Thoracic aorta (tissue), 2 donors: ENCODE data around the gene CNOT4. TPM values are rescaled to one million over a fixed set of nuclear protein-coding genes. Genes with fewer than 3 reads are reported as not detected.

Source experiments
- ATAC-seq: fragments of 150-250 bp; one replicate; pipeline ENCODE4 v1.8.0; 2017; ENCODE audit warnings: low read depth; ENCODE audit not compliant: insufficient number of reproducible peaks, low FRiP score
- DNase-seq: peaks from one replicate; pipeline ENCODE4 v3.0.0-alpha.2; 2020; ENCODE audit warnings: low spot score
- H3K27ac ChIP-seq, 2 donors: fragments of 200-600 bp; sonication (generic); 1 replicate in 1 of 2; 2 replicates in 1 of 2; pipeline ENCODE4 v1.5.1; 2016; ENCODE audit warnings: mild to moderate bottlenecking in 2 of 2, moderate library complexity in 2 of 2
- H3K27me3 ChIP-seq: fragments of 200-600 bp; sonication (generic); replicated peaks from 2 replicates; pipeline ENCODE4 v1.6.0; 2016; ENCODE audit warnings: mild to moderate bottlenecking; ENCODE audit not compliant: insufficient read depth
- H3K36me3 ChIP-seq: fragments of 200-600 bp; sonication (generic); one replicate; pipeline ENCODE4 v1.5.1; 2016
- H3K4me1 ChIP-seq, 2 donors: fragments of 200-600 bp; sonication (generic); 1 replicate in 1 of 2; 2 replicates in 1 of 2; pipeline versions ENCODE4 v1.5.1 to v1.6.0; 2016; ENCODE audit warnings: low read depth in 2 of 2, mild to moderate bottlenecking in 1 of 2; ENCODE audit not compliant: control insufficient read depth in 1 of 2
- H3K4me3 ChIP-seq: fragments of 200-600 bp; sonication (generic); 2 replicates; pipeline ENCODE4 v1.5.1; 2016; ENCODE audit warnings: mild to moderate bottlenecking
- H3K9me3 ChIP-seq: fragments of 200-600 bp; sonication (generic); 2 replicates; pipeline ENCODE4 v1.5.1; 2016
- CTCF ChIP-seq: fragments of 200-600 bp; sonication (generic); IDR thresholded peaks from one replicate; pipeline ENCODE4 v1.5.1; 2019; ENCODE audit warnings: antibody characterized with exemption
- total RNA-seq, 2 donors: library from RNA; depleted of rRNA; stranded (reverse); fragments of >200 nt; gene quantifications; one replicate each; pipeline versions ENCODE4 v1.1.0 to v1.2.3, GENCODE V29; 2016

Gene CNOT4
- total RNA-seq, 2 donors from 2014 or later = 19.5 to 22.4 TPM

GRCh38 chr7:135492151-135492550, 17.8 kb downstream of the CNOT4 start:
- Histone ChIP-seq H3K9me3 (no peaks in the 10 kb centered on the region), H3K27me3 (no peaks in the 10 kb centered on the region)
- TF ChIP-seq CTCF = no peak

GRCh38 chr7:135490783-135491182, 19.1 kb downstream of the CNOT4 start:
- Histone ChIP-seq H3K27ac (no peak overlapping the region), H3K27me3 (no peaks in the 10 kb centered on the region), H3K4me3 (no peak overlapping the region), H3K9me3 (no peaks in the 10 kb centered on the region), H3K36me3 (no peaks in the 10 kb centered on the region), H3K4me1 (peaks cover 0 to 4% of the 10 kb centered on the region in 2 donors)
- TF ChIP-seq CTCF = no peak
- DNase-seq = no peak
- ATAC-seq = no peak

More at GRCh38 chr7:135492151-135492550, 17.8 kb downstream of the CNOT4 start:
- no peak for ATAC-seq
- no peak for DNase-seq
- H3K36me3 ChIP-seq = no peaks in the 10 kb centered on the region
- H3K4me1 ChIP-seq = peaks cover 4 to 7% of the 10 kb centered on the region in 2 donors
- H3K27ac ChIP-seq = no peak overlapping the region
- H3K4me3 ChIP-seq = no peak overlapping the region

GRCh38 chr7:135489791-135490190, 20.1 kb downstream of the CNOT4 start:
- Histone ChIP-seq H3K27ac (no peak overlapping the region), H3K4me1 (peaks cover 0 to 4% of the 10 kb centered on the region in 2 donors), H3K4me3 (no peak overlapping the region), H3K36me3 (no peaks in the 10 kb centered on the region), H3K9me3 (no peaks in the 10 kb centered on the region), H3K27me3 (no peaks in the 10 kb centered on the region)
- DNase-seq (no peak), ATAC-seq (no peak)
- no peak for TF ChIP-seq CTCF

- H3K27ac ChIP-seq = no peak overlapping the region
- no peaks in the 10 kb centered on the region for H3K27me3 ChIP-seq
- DNase-seq = no peak
- ATAC-seq = no peak
- H3K36me3 ChIP-seq = no peaks in the 10 kb centered on the region
- peaks cover 0 to 4% of the 10 kb centered on the region in 2 donors for H3K4me1 ChIP-seq
- H3K4me3 ChIP-seq = no peak overlapping the region
- no peak for TF ChIP-seq CTCF
- no peaks in the 10 kb centered on the region for H3K9me3 ChIP-seq
Measured at GRCh38 chr7:135486261-135486920, 23.5 kb downstream of the CNOT4 start.

GRCh38 chr7:135481598-135481979, 28.3 kb downstream of the CNOT4 start:
- no peak for TF ChIP-seq CTCF
- H3K27ac ChIP-seq = no peak overlapping the region
- no peaks in the 10 kb centered on the region for H3K4me1 ChIP-seq
- ATAC-seq (no peak), DNase-seq (no peak)
- no peak overlapping the region for H3K4me3 ChIP-seq
- no peaks in the 10 kb centered on the region for H3K36me3 ChIP-seq
- no peaks in the 10 kb centered on the region for H3K27me3 ChIP-seq
- no peaks in the 10 kb centered on the region for H3K9me3 ChIP-seq
